H1 (cell line): Measurements from ENCODE around the gene HOXB4. TPM values are rescaled to one million over a fixed set of nuclear protein-coding genes. Genes with fewer than 3 reads are reported as not detected.

ENCODE experiments used
- CTCF ChIA-PET: fragments of 300-600 bp; sonication (Branson Sonifier 250); formaldehyde crosslinking; loops from one replicate; lab custom pipeline; 2021; ENCODE audit not compliant: partially characterized antibody; lab: Charles Lee
- POLR2A ChIA-PET: fragments of 300-600 bp; sonication (Branson Sonifier 250); formaldehyde crosslinking; loops from one replicate; lab custom pipeline; 2021; ENCODE audit warnings: inconsistent platforms; ENCODE audit not compliant: partially characterized antibody; lab: Charles Lee
- DNase-seq, 2 experiments: peaks; one replicate each; pipeline versions ENCODE4 v3.0.0 to v3.0.0-alpha.2; 2010 to 2022; ENCODE audit warnings: low spot score in 2 of 2, low read depth in 1 of 2, mixed read lengths in 1 of 2
- FAIRE-seq: peaks from 2 replicates; lab custom pipeline; 2011; peaks lifted over from hg19 to GRCh38; lab: Jason Lieb, UNC
- H2AFZ ChIP-seq: 2 replicates; pipeline ENCODE4 v1.8.1; 2012; ENCODE audit warnings: low read length, inconsistent platforms
- H2AK5ac ChIP-seq: 2 replicates; pipeline ENCODE4 v1.6.1; 2013; ENCODE audit warnings: low read depth, low read length
- H2BK120ac ChIP-seq: replicated peaks from 2 replicates; pipeline ENCODE3; 2013; ENCODE audit warnings: low read depth, low read length, inconsistent platforms
- H2BK12ac ChIP-seq: 2 replicates; pipeline ENCODE4 v1.6.1; 2013; ENCODE audit warnings: low read depth, low read length
- H2BK15ac ChIP-seq: 2 replicates; pipeline ENCODE4 v1.6.1; 2013; ENCODE audit warnings: low read length
- H2BK20ac ChIP-seq: 2 replicates; pipeline ENCODE4 v1.6.1; 2013; ENCODE audit warnings: low read length
- H2BK5ac ChIP-seq: 2 replicates; pipeline ENCODE4 v1.6.1; 2013; ENCODE audit warnings: low read depth, low read length
- H3K14ac ChIP-seq: 2 replicates; pipeline ENCODE4 v1.6.1; 2013; ENCODE audit warnings: inconsistent platforms; ENCODE audit not compliant: insufficient read length
- H3K18ac ChIP-seq: 2 replicates; pipeline ENCODE4 v1.6.1; 2013; ENCODE audit warnings: low read length; ENCODE audit errors: extremely low read depth
- H3K23ac ChIP-seq: 2 replicates; pipeline ENCODE4 v1.6.1; 2013; ENCODE audit warnings: inconsistent platforms; ENCODE audit not compliant: insufficient read length
- H3K23me2 ChIP-seq: 2 replicates; pipeline ENCODE4 v1.6.1; 2013; ENCODE audit warnings: low read depth, low read length
- H3K27ac ChIP-seq: 2 replicates; pipeline ENCODE4 v1.6.1; 2011; ENCODE audit warnings: low read depth, low read length, inconsistent platforms
- H3K27me3 ChIP-seq, 4 experiments: replicated peaks in 1 of 4; 1 replicate in 1 of 4; 2 replicates in 3 of 4; pipeline versions ENCODE4 v1.6.1 to v1.8.1; 2011 to 2013; ENCODE audit warnings: low read length in 3 of 4, mild to moderate bottlenecking in 3 of 4, inconsistent platforms in 2 of 4, mixed read lengths in 2 of 4, moderate library complexity in 1 of 4; ENCODE audit not compliant: control insufficient read depth in 3 of 4, insufficient read depth in 3 of 4; ENCODE audit errors: extremely low read depth in 1 of 4
- H3K36me3 ChIP-seq, 4 experiments: 2 replicates each; pipeline versions ENCODE4 v1.6.1 to v1.8.1; 2011 to 2013; ENCODE audit warnings: mild to moderate bottlenecking in 4 of 4, low read length in 3 of 4, moderate library complexity in 2 of 4, control low read depth in 1 of 4, inconsistent platforms in 1 of 4; ENCODE audit not compliant: insufficient read depth in 4 of 4, control insufficient read depth in 2 of 4
- H3K4ac ChIP-seq: replicated peaks from 2 replicates; pipeline ENCODE3; 2013; ENCODE audit warnings: low read length, low read depth, mixed read lengths, inconsistent platforms; ENCODE audit not compliant: insufficient read length
- H3K4me1 ChIP-seq, 4 experiments: replicated peaks in 1 of 4; 1 replicate in 1 of 4; 2 replicates in 3 of 4; pipeline versions ENCODE4 v1.6.1 to v1.8.1; 2011 to 2013; ENCODE audit warnings: low read length in 3 of 4, inconsistent platforms in 2 of 4, mixed read lengths in 1 of 4; ENCODE audit not compliant: insufficient read depth in 4 of 4, control insufficient read depth in 3 of 4
- H3K4me2 ChIP-seq, 2 experiments: 2 replicates each; pipeline versions ENCODE4 v1.6.1 to v1.8.1; 2011 to 2013; ENCODE audit warnings: low read depth in 2 of 2, low read length in 2 of 2, control low read depth in 1 of 2, inconsistent platforms in 1 of 2, mild to moderate bottlenecking in 1 of 2; ENCODE audit not compliant: insufficient read depth in 1 of 2
- H3K4me3 ChIP-seq, 4 experiments: fragments of 200-600, 300-600 bp in 1 of 4; sonication (generic), shearing (Covaris generic), sonication (Bioruptor Twin) in 1 of 4; 2 replicates each; pipeline versions ENCODE4 v1.5.1 to v1.8.1; 2011 to 2016; ENCODE audit warnings: low read length in 4 of 4, low read depth in 3 of 4, control low read depth in 2 of 4, inconsistent platforms in 2 of 4, mild to moderate bottlenecking in 2 of 4, mixed read lengths in 1 of 4, moderate library complexity in 1 of 4; ENCODE audit not compliant: insufficient read depth in 2 of 4; ENCODE audit errors: extremely low read depth in 1 of 4
- H3K56ac ChIP-seq: replicated peaks from 2 replicates; pipeline ENCODE3; 2013; ENCODE audit warnings: low read depth, mild to moderate bottlenecking, mixed read lengths, low read length, inconsistent platforms; ENCODE audit not compliant: insufficient read length
- H3K79me1 ChIP-seq: 2 replicates; pipeline ENCODE4 v1.6.1; 2013; ENCODE audit warnings: low read depth, low read length, control low read depth
- H3K79me2 ChIP-seq, 2 experiments: 2 replicates each; pipeline versions ENCODE4 v1.6.1 to v1.8.1; 2012 to 2013; ENCODE audit warnings: low read length in 2 of 2, mild to moderate bottlenecking in 2 of 2, inconsistent platforms in 1 of 2; ENCODE audit not compliant: insufficient read depth in 2 of 2, control insufficient read depth in 1 of 2
- H3K9ac ChIP-seq, 4 experiments: replicated peaks in 1 of 4; 1 replicate in 1 of 4; 2 replicates in 3 of 4; pipeline versions ENCODE4 v1.6.1 to v1.8.1; 2011 to 2013; ENCODE audit warnings: low read depth in 3 of 4, low read length in 3 of 4, control low read depth in 2 of 4, mild to moderate bottlenecking in 2 of 4, moderate library complexity in 2 of 4, inconsistent platforms in 1 of 4; ENCODE audit errors: extremely low read depth in 1 of 4
- H3K9me3 ChIP-seq, 2 experiments: 2 replicates each; pipeline versions ENCODE4 v1.6.1 to v1.8.1; 2012 to 2013; ENCODE audit warnings: mild to moderate bottlenecking in 2 of 2, moderate library complexity in 2 of 2, control low read depth in 1 of 2, inconsistent platforms in 1 of 2, low read depth in 1 of 2, low read length in 1 of 2, mixed read lengths in 1 of 2; ENCODE audit not compliant: insufficient read depth in 2 of 2
- H4K20me1 ChIP-seq, 2 experiments: replicated peaks in 1 of 2; 2 replicates each; pipeline versions ENCODE3 to v1.8.1; 2011 to 2013; ENCODE audit warnings: inconsistent platforms in 2 of 2, low read length in 2 of 2, mild to moderate bottlenecking in 1 of 2; ENCODE audit not compliant: insufficient read depth in 2 of 2, control insufficient read depth in 1 of 2
- H4K5ac ChIP-seq: 2 replicates; pipeline ENCODE4 v1.6.1; 2013; ENCODE audit warnings: low read length, low read depth, mixed read lengths, inconsistent platforms; ENCODE audit not compliant: insufficient read length
- H4K8ac ChIP-seq: 2 replicates; pipeline ENCODE4 v1.8.0; 2013; ENCODE audit warnings: mild to moderate bottlenecking, moderate library complexity, low read length, inconsistent platforms; ENCODE audit not compliant: insufficient read depth; ENCODE audit errors: extremely low read depth
- H4K91ac ChIP-seq: replicated peaks from 2 replicates; pipeline ENCODE3; 2013; ENCODE audit warnings: low read length, mixed read lengths, inconsistent platforms; ENCODE audit not compliant: insufficient read length
- ATF3 ChIP-seq: IDR thresholded peaks from 2 replicates; pipeline ENCODE4 v1.6.1; 2011; ENCODE audit warnings: low read depth, mild to moderate bottlenecking, low read length; ENCODE audit not compliant: insufficient read depth
- CBX8 ChIP-seq: fragments of 300-800, 300-1000 bp; sonication (generic); IDR thresholded peaks from 2 replicates; pipeline ENCODE4 v1.7.1; 2016; ENCODE audit warnings: low read depth, low read length, borderline replicate concordance
- E2F6 ChIP-seq: IDR thresholded peaks from 2 replicates; pipeline ENCODE4 v1.6.1; 2012; ENCODE audit warnings: inconsistent platforms
- EZH2 ChIP-seq: fragments of 200-600 bp; sonication (generic); IDR thresholded peaks from 2 replicates; pipeline ENCODE4 v1.7.1; 2012; ENCODE audit warnings: low read depth, mild to moderate bottlenecking, moderate library complexity, low read length, inconsistent platforms; ENCODE audit not compliant: severe bottlenecking
- NANOG ChIP-seq: IDR thresholded peaks from 2 replicates; pipeline ENCODE4 v1.6.1; 2011; ENCODE audit warnings: low read length, low read depth, mild to moderate bottlenecking, inconsistent platforms; ENCODE audit not compliant: insufficient read depth, poor library complexity, severe bottlenecking
- POLR2A ChIP-seq, 2 experiments: IDR thresholded peaks; 1 replicate in 1 of 2; 2 replicates in 1 of 2; pipeline ENCODE4 v1.6.1; 2011; ENCODE audit warnings: low read depth in 2 of 2, low read length in 2 of 2, mild to moderate bottlenecking in 2 of 2; ENCODE audit errors: control extremely low read depth in 1 of 2
- SAP30 ChIP-seq: fragments of 300-600 bp; sonication (generic); IDR thresholded peaks from 2 replicates; pipeline ENCODE4 v1.7.1; 2012; ENCODE audit warnings: low read length, moderate library complexity, mild to moderate bottlenecking, inconsistent platforms; ENCODE audit not compliant: insufficient read depth, insufficient replicate concordance
- SIRT6 ChIP-seq: IDR thresholded peaks from one replicate; pipeline ENCODE4 v1.7.1; 2012; ENCODE audit warnings: low read length, inconsistent platforms
- SUZ12 ChIP-seq: fragments of 200-600 bp; sonication (generic); IDR thresholded peaks from 2 replicates; pipeline ENCODE4 v1.6.1; 2012; ENCODE audit warnings: mild to moderate bottlenecking, inconsistent platforms, low read length, moderate library complexity, mixed read lengths
- WGBS, 2 experiments: shearing (Covaris generic) in 1 of 2; methylation state at CpG; one replicate each; pipeline versions ENCODE4 v1.1.6 to v1.1.7; 2013 to 2015; ENCODE audit warnings: low lambda C conversion rate in 2 of 2, mixed read lengths in 2 of 2, inconsistent platforms in 1 of 2, low coverage in 1 of 2, missing lambda C conversion rate in 1 of 2; ENCODE audit not compliant: insufficient replicate concordance in 2 of 2, insufficient coverage in 1 of 2, insufficient read length in 1 of 2; ENCODE audit errors: extremely low coverage in 1 of 2, missing lambda C conversion rate in 1 of 2; 5-methylcytosine and 5-hydroxymethylcytosine counted together
- polyA plus RNA-seq, 7 experiments: library from polyadenylated mRNA; depleted of rRNA in 3 of 7; stranded (reverse) in 5 of 7; unstranded in 2 of 7; fragments of >200 nt in 5 of 7; fragments of 200-250 nt in 2 of 7; gene quantifications; 1 replicate in 5 of 7; 2 replicates in 1 of 7; 4 replicates in 1 of 7; pipeline versions ENCODE4 v1.2.1 to v1.2.3, GENCODE V29; 2011 to 2013; ENCODE audit warnings: missing spikeins in 2 of 7, mixed read lengths in 2 of 7
- total RNA-seq: library from RNA; stranded (reverse); fragmentation: NEBNext Ultra II Directional; extraction: Animal tissue kit (Norgen Biotek cat#: 25700); gene quantifications from 2 replicates; pipeline ENCODE4 v1.2.1, GENCODE V29; 2021

The HOXB4 gene
- total and polyA plus RNA-seq, 2 of the 8 experiments (the other 6 are each of a cell fraction or from before 2014, with no cell fraction given), result not detected

GRCh38 chr17:48611681-48612455 lies 33.7 kb upstream of the HOXB4 start:
- Histone ChIP-seq H2AK5ac (no peak overlapping the region), H3K56ac (no peak overlapping the region), H4K20me1 (peaks cover 24 to 36% of the 10 kb centered on the region in 2 experiments), H2BK20ac (no peak overlapping the region), H3K23me2 (peaks cover 2% of the 10 kb centered on the region; the same call in 1 of the 2 replicates), H2BK120ac (no peak overlapping the region), H3K4me2 (peak overlapping the region in 1 of 2 experiments; percentile 37; a peak in 1 of 4 replicates), H2BK12ac (peak overlapping the region; percentile 20; the same call in 1 of the 2 replicates), H3K4ac (no peak overlapping the region), H3K79me1 (no peaks in the 10 kb centered on the region), H3K14ac (no peak overlapping the region), H3K27me3 (peaks cover 97 to 100% (median 99%) of the 10 kb centered on the region in 4 experiments), H3K27ac (no peak overlapping the region), H3K18ac (no peak overlapping the region; the same call in 1 of the 2 replicates), H3K4me1 (peaks cover 0 to 7% (median 4%) of the 10 kb centered on the region in 4 experiments; a peak in 5 of 7 replicates), H3K9me3 (no peaks in the 10 kb centered on the region; a peak in 1 of 4 replicates), H4K8ac (0 out of 2 replicates have a peak overlapping the region, but pooled peaks have one; percentile 9), H2AFZ (no peak overlapping the region), H2BK15ac (no peak overlapping the region), H4K91ac (no peak overlapping the region), H3K23ac (no peak overlapping the region), H3K79me2 (no peaks in the 10 kb centered on the region), H3K4me3 (no peak overlapping the region), H2BK5ac (no peak overlapping the region), H3K36me3 (peaks cover 0 to 18% (median 0%) of the 10 kb centered on the region in 4 experiments; a peak in 1 of 8 replicates), H4K5ac (no peak overlapping the region), H3K9ac (no peak overlapping the region)
- DNase-seq, result no peak
- ChIA-PET CTCF (no interaction called here), POLR2A (no interaction called here)
- FAIRE-seq, result no peak
- WGBS, 2 experiments, result 5% methylated on average over 21 of the region's 36 CpGs; no CpG with 5 or more reads in 1 of the 2 experiments
- TF ChIP-seq NANOG (no peak), POLR2A (IDR thresholded peaks at IDR 0.05; ENCODE audit: control extremely low read depth in 1 of 2, low read depth in 2 of 2, low read length in 2 of 2) (no peak), SUZ12 (peak; percentile 89), ATF3 (no peak), SAP30 (no peak), CBX8 (0 out of 2 replicates have a peak, but pooled peaks have one; percentile 76), E2F6 (peak; percentile 19; the same call in 1 of the 2 replicates), SIRT6 (no peak), EZH2 (peak; percentile 66)
